Nephron progenitor cell (in vitro differentiated cells): ENCODE data around the gene IQCN.

Source experiments
- DNase-seq: peaks from one replicate; pipeline ENCODE4 v3.0.0; 2021
- H3K27ac Mint-ChIP-seq: 2 replicates; pipeline ENCODE4 v1.8.0; 2021; ENCODE audit warnings: mild to moderate bottlenecking, moderate library complexity, mixed read lengths
- H3K27me3 Mint-ChIP-seq: 2 replicates; pipeline ENCODE4 v1.8.0; 2021; ENCODE audit warnings: mild to moderate bottlenecking, low read depth, mixed read lengths; ENCODE audit not compliant: poor library complexity
- H3K36me3 Mint-ChIP-seq: 2 replicates; pipeline ENCODE4 v1.8.0; 2021; ENCODE audit warnings: low read depth, mixed read lengths
- H3K4me1 Mint-ChIP-seq: 2 replicates; pipeline ENCODE4 v1.8.0; 2021; ENCODE audit warnings: mixed read lengths
- H3K4me3 Mint-ChIP-seq: 2 replicates; pipeline ENCODE4 v1.8.0; 2021; ENCODE audit warnings: mild to moderate bottlenecking, moderate library complexity, mixed read lengths
- H3K9me3 Mint-ChIP-seq: 2 replicates; pipeline ENCODE4 v1.8.0; 2021; ENCODE audit warnings: mild to moderate bottlenecking, moderate library complexity, mixed read lengths
- CTCF ChIP-seq: fragments of 200-600 bp; sonication (generic); IDR thresholded peaks from 2 replicates; pipeline ENCODE4 v1.5.0; 2021; ENCODE audit warnings: antibody characterized with exemption

IQCN gene

GRCh38 chr19:18295034-18295451, 20.8 kb upstream of the IQCN start:
- peaks cover 43% of the 10 kb centered on the region for H3K4me1 Mint-ChIP-seq
- no peak overlapping the region for H3K4me3 Mint-ChIP-seq
- no peak for DNase-seq
- no peaks in the 10 kb centered on the region for H3K9me3 Mint-ChIP-seq
- H3K27me3 Mint-ChIP-seq = peaks cover 5% of the 10 kb centered on the region
- no peak overlapping the region for H3K27ac Mint-ChIP-seq
- no peaks in the 10 kb centered on the region for H3K36me3 Mint-ChIP-seq
- TF ChIP-seq CTCF = no peak

- no peak overlapping the region for H3K4me3 Mint-ChIP-seq
- H3K27ac Mint-ChIP-seq = no peak overlapping the region
- TF ChIP-seq CTCF = no peak
Observed at GRCh38 chr19:18294467-18294864, 20.2 kb upstream of the IQCN start.

GRCh38 chr19:18293642-18294466, 19.6 kb upstream of the IQCN start:
- Mint-ChIP-seq H3K36me3 (no peaks in the 10 kb centered on the region), H3K27me3 (peaks cover 5% of the 10 kb centered on the region), H3K4me1 (peaks cover 44% of the 10 kb centered on the region), H3K27ac (no peak overlapping the region), H3K9me3 (no peaks in the 10 kb centered on the region), H3K4me3 (peak overlapping the region; percentile 87)
- TF ChIP-seq CTCF = no peak
- DNase-seq = no peak

More at GRCh38 chr19:18294467-18294864, 20.2 kb upstream of the IQCN start:
- no peak for DNase-seq
- Mint-ChIP-seq H3K36me3 (no peaks in the 10 kb centered on the region), H3K9me3 (no peaks in the 10 kb centered on the region), H3K27me3 (peaks cover 5% of the 10 kb centered on the region), H3K4me1 (peaks cover 48% of the 10 kb centered on the region)

- Mint-ChIP-seq H3K4me1 (peaks cover 50% of the 10 kb centered on the region), H3K9me3 (no peaks in the 10 kb centered on the region), H3K4me3 (peak overlapping the region; percentile 87), H3K27ac (peak overlapping the region; percentile 85), H3K36me3 (no peaks in the 10 kb centered on the region), H3K27me3 (peaks cover 5% of the 10 kb centered on the region)
- TF ChIP-seq CTCF = no peak
- DNase-seq = peak; percentile 79
Observed at GRCh38 chr19:18292810-18293641, 18.8 kb upstream of the IQCN start.

DNA sequence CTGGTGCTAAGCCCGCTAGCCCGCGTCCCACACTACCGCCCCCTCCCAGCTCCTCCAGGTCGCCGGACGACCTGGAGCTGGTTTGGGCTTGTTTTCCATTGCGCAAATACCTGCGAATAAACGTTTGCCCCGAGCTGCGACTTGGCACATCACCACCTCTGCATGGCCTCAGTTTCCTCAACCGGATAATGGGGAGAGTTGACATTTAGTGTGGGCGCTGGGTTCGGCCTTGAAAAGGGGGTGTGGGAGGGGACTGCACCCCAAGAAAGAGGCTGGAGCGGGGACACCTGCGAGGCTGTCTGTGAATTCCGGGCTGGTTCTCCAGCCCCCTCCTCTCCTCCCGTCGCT, 18.2 kb upstream of the IQCN start:
- no peaks in the 10 kb centered on the region for H3K9me3 Mint-ChIP-seq
- H3K4me1 Mint-ChIP-seq = peaks cover 53% of the 10 kb centered on the region
- H3K36me3 Mint-ChIP-seq = no peaks in the 10 kb centered on the region
- no peak for TF ChIP-seq CTCF
- peak overlapping the region; percentile 87 for H3K4me3 Mint-ChIP-seq
- H3K27me3 Mint-ChIP-seq = peaks cover 4% of the 10 kb centered on the region
- DNase-seq = no peak
- peak overlapping the region; percentile 48 for H3K27ac Mint-ChIP-seq
